HepG2 (cell line): Measurements from ENCODE around the gene HSD17B8. TPM values are rescaled to one million over a fixed set of nuclear protein-coding genes. Genes with fewer than 3 reads are reported as not detected.
A peak's percentile ranks its signal among the peaks of the same experiment; 100 is the strongest.

ENCODE experiments used
- ATAC-seq: fragments of 200-7000 bp; cut with Tn5 transposase; 3 replicates; pipeline ENCODE4 v1.9.1; 2020; ENCODE audit warnings: mild to moderate bottlenecking, moderate library complexity
- BruUV-seq: library from RNA; stranded (reverse); fragments of 400-500 nt; replicated peaks from 2 replicates; lab custom pipeline; 2021; lab: Mats Ljungman, UMichigan
- CTCF ChIA-PET: fragments of 300-600 bp; formaldehyde crosslinking; extraction: SDS; loops from one replicate; lab custom pipeline; 2021; ENCODE audit warnings: low total read pairs, inconsistent platforms, low intra/inter-chr PET ratio; lab: Yijun Ruan, JAX
- POLR2A ChIA-PET: fragments of 350-600 bp; sonication (Branson Sonifier 250); formaldehyde crosslinking; loops from one replicate; lab custom pipeline; 2020; ENCODE audit warnings: antibody characterized with exemption, inconsistent platforms; lab: Yijun Ruan, JAX
- DNase-seq: peaks from one replicate; pipeline ENCODE4 v3.0.0-alpha.2; 2015; ENCODE audit warnings: low spot score
- FAIRE-seq: peaks from 3 replicates; lab custom pipeline; 2011; peaks lifted over from hg19 to GRCh38; lab: Jason Lieb, UNC
- H2AFZ ChIP-seq: one replicate; pipeline ENCODE4 v1.6.1; 2011; ENCODE audit warnings: low read length, inconsistent platforms
- H3K27ac ChIP-seq: fragments of 300-600 bp; 3 replicates; pipeline ENCODE4 v1.8.0; 2011; ENCODE audit warnings: mixed run types, mild to moderate bottlenecking, mixed read lengths, low read length, inconsistent platforms; ENCODE audit not compliant: insufficient read depth; ENCODE audit errors: extremely low read length
- H3K27me3 ChIP-seq, 2 experiments: fragments of 200-600 bp in 1 of 2; 2 replicates in 1 of 2; 3 replicates in 1 of 2; pipeline versions ENCODE4 v1.6.0 to v1.8.0; 2011; ENCODE audit warnings: low read length in 2 of 2, mild to moderate bottlenecking in 2 of 2, moderate library complexity in 2 of 2, inconsistent platforms in 1 of 2; ENCODE audit not compliant: insufficient read depth in 2 of 2, control insufficient read depth in 1 of 2
- H3K36me3 ChIP-seq, 2 experiments: fragments of 200-600 bp in 1 of 2; replicated peaks in 1 of 2; 2 replicates in 1 of 2; 3 replicates in 1 of 2; pipeline versions ENCODE4 v1.5.1 to v1.8.0; 2011; ENCODE audit warnings: low read length in 2 of 2, inconsistent platforms in 1 of 2; ENCODE audit not compliant: insufficient read depth in 2 of 2, control insufficient read depth in 1 of 2
- H3K4me1 ChIP-seq: 2 replicates; pipeline ENCODE4 v1.5.1; 2012; ENCODE audit warnings: low read length, inconsistent platforms; ENCODE audit not compliant: insufficient read depth
- H3K4me2 ChIP-seq: 2 replicates; pipeline ENCODE4 v1.6.0; 2011; ENCODE audit warnings: low read depth, low read length, inconsistent platforms
- H3K4me3 ChIP-seq, 3 experiments: fragments of 200-600 bp in 1 of 3; sonication (generic), shearing (Covaris generic) in 1 of 3; replicated peaks in 1 of 3; 2 replicates each; pipeline ENCODE4 v1.5.1; 2011 to 2016; ENCODE audit warnings: low read length in 3 of 3, inconsistent platforms in 2 of 3, low read depth in 2 of 3, mild to moderate bottlenecking in 2 of 3, control low read depth in 1 of 3, mixed read lengths in 1 of 3; ENCODE audit not compliant: insufficient read depth in 1 of 3
- H3K79me2 ChIP-seq: one replicate; pipeline ENCODE4 v1.6.1; 2011; ENCODE audit warnings: low read length, inconsistent platforms; ENCODE audit not compliant: insufficient read depth
- H3K9ac ChIP-seq: 2 replicates; pipeline ENCODE4 v1.6.0; 2011; ENCODE audit warnings: mild to moderate bottlenecking, low read depth, low read length, inconsistent platforms; ENCODE audit not compliant: insufficient read depth
- H3K9me3 ChIP-seq: 2 replicates; pipeline ENCODE4 v1.5.1; 2012; ENCODE audit warnings: mild to moderate bottlenecking, low read length
- H4K20me1 ChIP-seq: 2 replicates; pipeline ENCODE4 v1.6.0; 2011; ENCODE audit warnings: inconsistent platforms, mild to moderate bottlenecking, low read length, moderate library complexity; ENCODE audit not compliant: insufficient read depth
- RAD21 ChIP-seq: fragments of 450-650 bp; formaldehyde crosslinking; IDR thresholded peaks from 2 replicates; pipeline ENCODE4 v1.5.0; 2020; ENCODE audit warnings: mild to moderate bottlenecking
- RBAK ChIP-seq: sonication (generic); formaldehyde crosslinking; IDR thresholded peaks from 2 replicates; pipeline ENCODE4 v1.5.1; 2020; ENCODE audit warnings: mild to moderate bottlenecking, missing genetic modification reagents
- SMC3 ChIP-seq: IDR thresholded peaks from 2 replicates; pipeline ENCODE4 v1.6.1; 2011; ENCODE audit warnings: low read length, improper control_type of control experiment
- STAG1 ChIP-seq: sonication (generic); formaldehyde crosslinking; IDR thresholded peaks from 2 replicates; pipeline ENCODE4 v1.4.0; 2020; ENCODE audit warnings: missing genetic modification reagents
- TOE1 ChIP-seq: sonication (generic); formaldehyde crosslinking; IDR thresholded peaks from 2 replicates; pipeline ENCODE4 v1.4.0; 2020; ENCODE audit warnings: mild to moderate bottlenecking, missing genetic modification reagents
- ZEB1 ChIP-seq: IDR thresholded peaks from 2 replicates; pipeline ENCODE4 v1.6.1; 2012; ENCODE audit warnings: mild to moderate bottlenecking, low read depth, inconsistent platforms; ENCODE audit not compliant: insufficient replicate concordance
- WGBS: methylation state at CpG from one replicate; pipeline ENCODE4 v1.1.6; 2017; ENCODE audit warnings: low lambda C conversion rate; 5-methylcytosine and 5-hydroxymethylcytosine counted together
- in situ Hi-C: cut with HindIII; loops from 2 replicates; pipeline ENCODE4 v1.10.0; 2017; ENCODE audit warnings: low pct_unique_long_range_greater_than_20kb; ENCODE audit not compliant: extremely low pct_ligation_motif_present
- intact Hi-C: fragments of 100-400 bp; cut with micrococcal nuclease; formaldehyde crosslinking; loops from one replicate; pipeline ENCODE4 v1.10.0; 2022; ENCODE audit not compliant: unreplicated experiment
- polyA plus RNA-seq, 8 experiments: library from polyadenylated mRNA; depleted of rRNA in 3 of 8; stranded (reverse) in 7 of 8; unstranded in 1 of 8; fragments of >200 nt; fragmentation: Illumina TruSeq in 4 of 8; extraction: Trizol in 4 of 8; gene quantifications; 2 replicates each; pipeline versions ENCODE4 v1.2.1 to v1.2.3, GENCODE V29; 2011 to 2016; ENCODE audit warnings: low read depth in 4 of 8, missing spikeins in 1 of 8, mixed read lengths in 1 of 8; ENCODE audit not compliant: insufficient read depth in 1 of 8
- total RNA-seq, 5 experiments: library from RNA; depleted of rRNA; stranded (reverse); fragments of >200 nt; fragmentation: Illumina TruSeq; extraction: Trizol; gene quantifications; 2 replicates each; pipeline ENCODE4 v1.2.3, GENCODE V29; 2016; ENCODE audit warnings: low read depth in 1 of 5
- TF ChIP-seq, protein P1 (sequence below): sonication (generic); formaldehyde crosslinking; IDR thresholded peaks from 2 replicates; pipeline ENCODE4 v1.4.0; 2020; ENCODE audit warnings: missing genetic modification reagents
- TF ChIP-seq, protein P2 (sequence below): sonication (generic); formaldehyde crosslinking; IDR thresholded peaks from 2 replicates; pipeline ENCODE4 v1.5.0; 2020; ENCODE audit warnings: mild to moderate bottlenecking, missing genetic modification reagents, moderate library complexity
- TF ChIP-seq, protein P3 (sequence below), 2 experiments: fragments of 450-650 bp in 1 of 2; sonication (generic) in 1 of 2; formaldehyde crosslinking in 1 of 2; IDR thresholded peaks; 2 replicates each; pipeline versions ENCODE4 v1.6.1 to v1.8.0; 2016 to 2022; ENCODE audit warnings: antibody characterized with exemption in 1 of 2, mild to moderate bottlenecking in 1 of 2, missing genetic modification reagents in 1 of 2

The HSD17B8 gene
- total and polyA plus RNA-seq, 2 of the 13 experiments (the other 11 are each of a cell fraction or from before 2014, with no cell fraction given): 12.6 to 20.1 TPM

DNA sequence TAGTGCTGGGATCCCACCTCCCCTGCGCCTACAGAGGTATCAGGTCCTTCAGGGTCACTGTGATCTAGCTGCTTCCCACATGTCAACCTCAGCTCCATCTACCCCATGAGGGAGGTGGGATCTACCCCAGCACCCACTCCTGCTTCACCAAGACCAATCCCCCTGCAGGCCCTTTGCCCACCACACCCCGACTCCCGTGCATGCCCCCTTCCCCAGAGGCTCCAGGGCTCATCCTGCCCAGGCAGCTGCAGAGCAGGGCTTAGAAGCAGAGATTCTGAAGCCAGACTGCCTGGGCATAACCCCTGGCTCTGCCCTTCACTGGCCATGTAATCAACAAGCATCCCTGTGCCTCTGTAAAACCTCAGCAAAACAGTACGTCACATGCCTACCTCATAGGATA is 29.7 kb upstream of the HSD17B8 start (continued):
- TF ChIP-seq, protein P1, sequence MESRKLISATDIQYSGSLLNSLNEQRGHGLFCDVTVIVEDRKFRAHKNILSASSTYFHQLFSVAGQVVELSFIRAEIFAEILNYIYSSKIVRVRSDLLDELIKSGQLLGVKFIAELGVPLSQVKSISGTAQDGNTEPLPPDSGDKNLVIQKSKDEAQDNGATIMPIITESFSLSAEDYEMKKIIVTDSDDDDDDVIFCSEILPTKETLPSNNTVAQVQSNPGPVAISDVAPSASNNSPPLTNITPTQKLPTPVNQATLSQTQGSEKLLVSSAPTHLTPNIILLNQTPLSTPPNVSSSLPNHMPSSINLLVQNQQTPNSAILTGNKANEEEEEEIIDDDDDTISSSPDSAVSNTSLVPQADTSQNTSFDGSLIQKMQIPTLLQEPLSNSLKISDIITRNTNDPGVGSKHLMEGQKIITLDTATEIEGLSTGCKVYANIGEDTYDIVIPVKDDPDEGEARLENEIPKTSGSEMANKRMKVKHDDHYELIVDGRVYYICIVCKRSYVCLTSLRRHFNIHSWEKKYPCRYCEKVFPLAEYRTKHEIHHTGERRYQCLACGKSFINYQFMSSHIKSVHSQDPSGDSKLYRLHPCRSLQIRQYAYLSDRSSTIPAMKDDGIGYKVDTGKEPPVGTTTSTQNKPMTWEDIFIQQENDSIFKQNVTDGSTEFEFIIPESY (CRISPR knock-in tag): no peak
- TF ChIP-seq ZEB1 (no peak), TOE1 (CRISPR knock-in tag) (no peak)

DNA sequence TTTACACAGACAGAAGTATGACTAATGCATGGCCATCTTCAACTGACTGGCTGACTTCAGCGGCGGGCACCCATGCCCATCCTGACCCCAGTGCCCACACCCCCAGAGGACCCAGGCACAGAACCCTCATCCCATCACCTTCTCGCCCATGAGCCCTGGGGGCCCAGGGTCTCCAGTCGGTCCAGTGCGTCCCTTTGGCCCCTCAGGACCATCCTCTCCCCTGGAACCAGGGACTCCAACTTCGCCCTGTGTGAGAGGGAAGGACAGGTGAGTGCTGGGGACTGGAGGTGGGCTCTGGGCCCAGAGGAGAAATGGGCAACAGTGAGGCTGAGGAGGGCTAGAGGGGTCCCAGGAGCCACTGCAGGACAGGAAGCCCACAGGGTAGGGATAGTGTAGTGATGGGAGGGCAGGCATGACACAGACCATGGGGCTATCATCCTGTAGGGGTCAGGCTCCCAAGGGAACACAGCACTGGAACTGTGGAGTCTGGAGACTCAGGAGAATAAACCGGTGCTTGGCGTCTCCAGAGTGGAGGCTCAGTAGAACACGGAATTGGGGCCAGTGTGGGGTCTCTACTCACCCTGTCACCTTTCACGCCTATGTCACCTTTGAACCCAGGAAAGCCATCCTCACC is 28.9 kb upstream of the HSD17B8 start:
- intact Hi-C loops: no loop called here
- no peaks in the 10 kb centered on the region for H4K20me1 ChIP-seq
- no peaks in the 10 kb centered on the region for H3K36me3 ChIP-seq
- peaks cover 5 to 61% of the 10 kb centered on the region in 2 experiments; a peak in 4 of 5 replicates for H3K27me3 ChIP-seq
- CTCF ChIA-PET: interaction anchor here (1.1 kb wide), 1 partner anchor 73 kb away, joined by 4 read pairs; no protein-coding TSS in a partner anchor
- no peaks in the 10 kb centered on the region for H3K79me2 ChIP-seq
- H2AFZ ChIP-seq: no peak overlapping the region
- peaks cover 22% of the 10 kb centered on the region for H3K4me1 ChIP-seq
- H3K27ac ChIP-seq: no peak overlapping the region
- H3K4me3 ChIP-seq: no peak overlapping the region
- 34% methylated on average over 10 of the region's 10 CpGs for WGBS
- no peaks in the 10 kb centered on the region for H3K9me3 ChIP-seq
- BruUV-seq: no TSS peak
- no peak overlapping the region for H3K9ac ChIP-seq
- ATAC-seq (peak; percentile 73), DNase-seq (peak; percentile 22), FAIRE-seq (no peak)
- H3K4me2 ChIP-seq: no peak overlapping the region
- in situ Hi-C loops: no loop called here
- POLR2A ChIA-PET: no interaction called here
- TF ChIP-seq SMC3 (peak; percentile 48), RAD21 (CRISPR knock-in tag) (0 out of 2 replicates have a peak, but pooled peaks have one; percentile 23), RBAK (no peak), STAG1 (CRISPR knock-in tag) (peak; percentile 49)
- TF ChIP-seq, protein P2, sequence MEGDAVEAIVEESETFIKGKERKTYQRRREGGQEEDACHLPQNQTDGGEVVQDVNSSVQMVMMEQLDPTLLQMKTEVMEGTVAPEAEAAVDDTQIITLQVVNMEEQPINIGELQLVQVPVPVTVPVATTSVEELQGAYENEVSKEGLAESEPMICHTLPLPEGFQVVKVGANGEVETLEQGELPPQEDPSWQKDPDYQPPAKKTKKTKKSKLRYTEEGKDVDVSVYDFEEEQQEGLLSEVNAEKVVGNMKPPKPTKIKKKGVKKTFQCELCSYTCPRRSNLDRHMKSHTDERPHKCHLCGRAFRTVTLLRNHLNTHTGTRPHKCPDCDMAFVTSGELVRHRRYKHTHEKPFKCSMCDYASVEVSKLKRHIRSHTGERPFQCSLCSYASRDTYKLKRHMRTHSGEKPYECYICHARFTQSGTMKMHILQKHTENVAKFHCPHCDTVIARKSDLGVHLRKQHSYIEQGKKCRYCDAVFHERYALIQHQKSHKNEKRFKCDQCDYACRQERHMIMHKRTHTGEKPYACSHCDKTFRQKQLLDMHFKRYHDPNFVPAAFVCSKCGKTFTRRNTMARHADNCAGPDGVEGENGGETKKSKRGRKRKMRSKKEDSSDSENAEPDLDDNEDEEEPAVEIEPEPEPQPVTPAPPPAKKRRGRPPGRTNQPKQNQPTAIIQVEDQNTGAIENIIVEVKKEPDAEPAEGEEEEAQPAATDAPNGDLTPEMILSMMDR (CRISPR knock-in tag): peak; percentile 66
- TF ChIP-seq, protein P3, sequence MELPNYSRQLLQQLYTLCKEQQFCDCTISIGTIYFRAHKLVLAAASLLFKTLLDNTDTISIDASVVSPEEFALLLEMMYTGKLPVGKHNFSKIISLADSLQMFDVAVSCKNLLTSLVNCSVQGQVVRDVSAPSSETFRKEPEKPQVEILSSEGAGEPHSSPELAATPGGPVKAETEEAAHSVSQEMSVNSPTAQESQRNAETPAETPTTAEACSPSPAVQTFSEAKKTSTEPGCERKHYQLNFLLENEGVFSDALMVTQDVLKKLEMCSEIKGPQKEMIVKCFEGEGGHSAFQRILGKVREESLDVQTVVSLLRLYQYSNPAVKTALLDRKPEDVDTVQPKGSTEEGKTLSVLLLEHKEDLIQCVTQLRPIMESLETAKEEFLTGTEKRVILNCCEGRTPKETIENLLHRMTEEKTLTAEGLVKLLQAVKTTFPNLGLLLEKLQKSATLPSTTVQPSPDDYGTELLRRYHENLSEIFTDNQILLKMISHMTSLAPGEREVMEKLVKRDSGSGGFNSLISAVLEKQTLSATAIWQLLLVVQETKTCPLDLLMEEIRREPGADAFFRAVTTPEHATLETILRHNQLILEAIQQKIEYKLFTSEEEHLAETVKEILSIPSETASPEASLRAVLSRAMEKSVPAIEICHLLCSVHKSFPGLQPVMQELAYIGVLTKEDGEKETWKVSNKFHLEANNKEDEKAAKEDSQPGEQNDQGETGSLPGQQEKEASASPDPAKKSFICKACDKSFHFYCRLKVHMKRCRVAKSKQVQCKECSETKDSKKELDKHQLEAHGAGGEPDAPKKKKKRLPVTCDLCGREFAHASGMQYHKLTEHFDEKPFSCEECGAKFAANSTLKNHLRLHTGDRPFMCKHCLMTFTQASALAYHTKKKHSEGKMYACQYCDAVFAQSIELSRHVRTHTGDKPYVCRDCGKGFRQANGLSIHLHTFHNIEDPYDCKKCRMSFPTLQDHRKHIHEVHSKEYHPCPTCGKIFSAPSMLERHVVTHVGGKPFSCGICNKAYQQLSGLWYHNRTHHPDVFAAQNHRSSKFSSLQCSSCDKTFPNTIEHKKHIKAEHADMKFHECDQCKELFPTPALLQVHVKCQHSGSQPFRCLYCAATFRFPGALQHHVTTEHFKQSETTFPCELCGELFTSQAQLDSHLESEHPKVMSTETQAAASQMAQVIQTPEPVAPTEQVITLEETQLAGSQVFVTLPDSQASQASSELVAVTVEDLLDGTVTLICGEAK (IDR thresholded peaks at IDR 0.05): no peak
- TF ChIP-seq, protein P3 (CRISPR knock-in tag; IDR thresholded peaks at IDR 0.05): no peak
